HG03575 (cell line): ENCODE data around the gene KCP.

Source experiments
- ATAC-seq: cut with Tn5 transposase; IDR thresholded peaks from one replicate; pipeline ENCODE4 v1.9.1; 2021; ENCODE audit not compliant: unreplicated experiment, insufficient number of reproducible peaks, low FRiP score; ENCODE audit errors: extremely low read depth

Gene KCP

DNA sequence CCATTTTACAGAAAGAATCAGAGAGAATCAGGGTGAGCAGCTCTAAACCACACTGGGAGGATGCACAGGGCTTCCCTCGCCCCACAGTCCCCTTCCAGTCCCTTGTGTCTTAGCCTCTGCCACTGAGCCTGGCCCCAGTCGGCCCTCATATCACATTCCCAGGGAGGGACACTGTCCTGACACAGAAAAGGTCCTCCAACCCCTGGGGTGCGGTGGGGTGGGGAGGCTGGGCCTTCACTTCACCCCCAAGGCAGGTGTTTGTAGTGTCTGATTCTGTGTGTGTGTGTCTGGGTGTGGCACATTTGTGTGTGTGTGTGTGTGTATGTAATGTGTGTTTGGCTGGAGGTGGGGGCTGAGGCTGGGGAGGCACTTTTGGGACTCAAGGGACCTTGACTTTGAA is 1.8 kb upstream of the KCP start:
- no peak for ATAC-seq

- no peak for ATAC-seq
Observed at GRCh38 chr7:128911423-128912031, 1.0 kb upstream of the KCP start.

- no peak for ATAC-seq
Observed at GRCh38 chr7:128909625-128910568, 612 bp downstream of the KCP start.

GRCh38 chr7:128908750-128909624 is 1.5 kb downstream of the KCP start:
- ATAC-seq, result no peak

DNA sequence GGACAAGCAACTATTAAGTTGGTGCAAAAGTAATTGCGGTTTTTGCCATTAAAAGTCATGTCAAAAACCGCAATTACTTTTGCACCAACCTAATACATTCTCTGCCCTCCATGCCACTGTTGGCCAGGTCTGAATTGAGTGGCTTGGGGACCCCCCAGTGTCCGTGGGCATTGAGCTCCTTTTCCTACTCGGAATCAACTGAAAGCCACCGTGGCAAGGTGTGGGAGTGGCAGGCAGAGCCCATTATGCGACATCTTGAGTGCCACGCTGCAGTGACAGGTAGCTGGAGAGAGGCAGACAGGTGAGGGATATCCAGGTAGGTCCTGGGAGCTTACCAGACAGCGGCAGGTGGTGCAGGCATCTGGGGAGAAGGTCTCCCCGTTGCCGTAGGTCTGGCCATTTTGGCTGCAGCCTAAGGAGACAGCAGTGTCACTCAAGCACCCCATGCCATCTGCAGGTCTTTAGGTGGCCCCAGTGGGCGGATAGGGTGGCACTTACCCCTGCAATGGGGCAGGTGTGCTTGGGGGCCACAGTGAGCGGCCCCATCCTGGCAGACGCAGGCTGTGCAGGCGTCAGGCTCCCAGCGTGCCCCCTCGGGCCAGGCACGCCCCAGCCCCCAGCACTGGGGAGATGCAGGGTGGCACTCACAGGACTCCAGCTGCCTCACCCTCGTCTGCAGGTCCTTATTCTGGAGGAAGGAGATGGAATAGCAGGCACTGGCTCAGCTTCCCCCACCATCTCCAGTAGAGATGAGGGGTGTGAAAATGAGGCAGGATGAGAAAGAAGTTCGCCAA is 3.5 kb downstream of the KCP start:
- no peak for ATAC-seq

DNA sequence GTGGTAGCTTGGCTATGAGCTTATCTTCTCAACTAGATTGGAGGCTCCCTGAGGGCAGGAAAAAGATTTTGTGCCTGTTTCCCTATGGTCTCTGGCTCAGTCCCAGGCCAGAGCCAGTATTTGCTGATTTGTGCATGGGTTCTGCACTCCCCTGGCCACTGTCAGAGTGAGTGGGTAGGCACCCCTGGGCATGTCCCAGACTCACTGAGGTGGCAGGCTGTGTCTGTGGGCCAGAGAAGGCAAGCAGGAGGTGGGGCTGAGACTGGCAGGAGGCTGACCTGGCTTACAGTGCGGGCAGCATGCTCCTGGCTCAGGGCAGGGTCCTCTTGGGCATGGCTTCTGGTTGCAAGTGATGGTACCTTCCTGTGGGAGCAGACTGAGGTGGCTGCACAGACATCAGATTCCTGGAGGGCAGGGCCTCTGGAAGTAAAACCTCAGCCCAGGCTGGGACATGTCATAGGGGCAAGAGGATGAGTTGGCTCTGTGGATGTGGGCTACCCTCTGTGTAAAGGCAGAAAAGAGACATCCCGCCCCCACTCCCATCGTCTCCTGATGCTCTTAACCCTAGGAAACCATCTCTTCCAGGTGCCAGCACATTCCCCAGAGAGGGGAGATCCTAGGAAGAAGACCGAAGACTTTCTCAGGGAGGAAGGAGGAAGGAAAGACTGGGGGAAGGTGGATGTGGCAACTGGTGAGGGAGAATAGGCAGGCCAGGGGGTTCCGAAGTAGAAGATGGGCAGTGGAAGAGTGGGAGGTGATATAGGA is 4.3 kb downstream of the KCP start:
- ATAC-seq, result no peak

GRCh38 chr7:128904381-128905197 is 5.9 kb downstream of the KCP start:
- ATAC-seq, result no peak

- no peak for ATAC-seq
Observed at GRCh38 chr7:128903621-128904361, 6.7 kb downstream of the KCP start.

DNA sequence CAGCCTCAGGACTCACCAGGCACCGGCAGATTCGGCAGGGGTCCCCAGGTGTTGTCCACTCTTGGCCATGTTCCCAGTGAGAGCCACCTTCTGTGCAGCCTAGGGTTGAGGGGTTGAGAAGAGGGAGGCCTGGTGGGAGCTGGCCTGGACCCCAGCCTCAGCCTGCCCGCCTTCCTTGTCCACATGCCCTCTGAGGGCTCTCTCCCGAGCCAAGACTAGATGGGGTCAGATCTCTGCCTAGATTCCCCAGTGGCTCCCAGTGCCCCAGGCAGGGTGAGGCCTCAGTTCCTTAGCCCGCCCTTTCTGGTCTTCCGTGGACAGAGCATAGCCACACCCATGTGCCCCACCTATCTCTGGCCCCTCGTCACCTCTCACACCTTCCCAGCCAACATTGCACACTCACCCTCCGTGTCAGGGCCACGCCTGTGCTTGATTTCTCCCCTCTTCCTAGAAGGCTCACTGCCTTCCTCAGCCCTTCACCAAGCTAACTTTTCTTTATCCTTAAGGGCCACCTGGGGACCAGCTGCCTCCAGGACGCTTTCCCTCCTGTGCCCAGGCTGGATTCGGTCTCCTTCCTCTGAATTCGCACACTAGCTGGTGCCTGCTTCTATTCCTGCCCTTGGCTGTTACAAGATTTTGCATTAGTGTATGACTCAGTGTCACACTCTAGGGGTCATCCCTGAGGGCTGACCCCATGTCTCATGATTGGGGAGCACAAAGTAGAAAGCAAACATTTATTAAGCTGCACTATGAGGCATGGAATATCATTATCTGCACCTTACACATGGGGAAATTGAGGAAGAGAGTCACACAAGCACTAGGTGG is 7.5 kb downstream of the KCP start:
- ATAC-seq, result no peak

DNA sequence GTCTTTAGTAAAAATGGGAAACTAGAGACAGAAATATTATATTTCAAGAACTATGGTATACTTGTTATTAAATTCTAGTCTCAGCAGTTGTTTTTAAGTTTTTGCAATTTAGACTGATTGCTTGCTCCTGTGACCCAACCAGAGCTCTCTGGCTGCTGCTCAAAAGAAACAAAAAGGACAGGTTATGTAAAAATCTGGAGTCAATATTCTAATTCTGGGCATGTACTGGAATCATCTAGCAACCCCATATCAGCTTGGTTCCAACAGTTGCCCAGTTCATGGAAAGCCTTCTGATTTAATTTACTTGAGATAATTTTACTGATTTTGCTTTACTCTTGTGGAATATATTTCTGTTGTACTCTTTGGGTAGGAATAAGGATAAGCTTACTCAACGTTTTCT is 10.3 kb downstream of the KCP start:
- no peak for ATAC-seq

GRCh38 chr7:128899392-128899791 is 11.1 kb downstream of the KCP start:
- no peak for ATAC-seq

GRCh38 chr7:128895320-128895719 is 15.2 kb downstream of the KCP start:
- ATAC-seq, result no peak

DNA sequence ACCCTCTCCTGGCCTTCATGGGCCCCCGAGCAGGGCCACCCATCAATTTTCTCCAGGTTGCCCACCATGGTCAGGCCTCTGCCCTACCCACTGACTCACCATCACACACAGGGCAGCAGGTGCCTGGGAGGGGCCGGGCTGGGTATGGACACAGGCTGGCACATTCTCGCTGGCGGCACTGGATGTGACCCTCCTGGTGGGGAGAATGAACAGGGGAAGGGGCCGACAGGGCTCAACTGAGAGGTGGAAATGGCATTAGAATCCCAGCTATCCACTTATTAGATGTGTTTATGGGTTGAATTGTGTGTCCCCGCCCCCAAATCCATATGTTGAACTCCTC is 16.4 kb downstream of the KCP start:
- no peak for ATAC-seq

DNA sequence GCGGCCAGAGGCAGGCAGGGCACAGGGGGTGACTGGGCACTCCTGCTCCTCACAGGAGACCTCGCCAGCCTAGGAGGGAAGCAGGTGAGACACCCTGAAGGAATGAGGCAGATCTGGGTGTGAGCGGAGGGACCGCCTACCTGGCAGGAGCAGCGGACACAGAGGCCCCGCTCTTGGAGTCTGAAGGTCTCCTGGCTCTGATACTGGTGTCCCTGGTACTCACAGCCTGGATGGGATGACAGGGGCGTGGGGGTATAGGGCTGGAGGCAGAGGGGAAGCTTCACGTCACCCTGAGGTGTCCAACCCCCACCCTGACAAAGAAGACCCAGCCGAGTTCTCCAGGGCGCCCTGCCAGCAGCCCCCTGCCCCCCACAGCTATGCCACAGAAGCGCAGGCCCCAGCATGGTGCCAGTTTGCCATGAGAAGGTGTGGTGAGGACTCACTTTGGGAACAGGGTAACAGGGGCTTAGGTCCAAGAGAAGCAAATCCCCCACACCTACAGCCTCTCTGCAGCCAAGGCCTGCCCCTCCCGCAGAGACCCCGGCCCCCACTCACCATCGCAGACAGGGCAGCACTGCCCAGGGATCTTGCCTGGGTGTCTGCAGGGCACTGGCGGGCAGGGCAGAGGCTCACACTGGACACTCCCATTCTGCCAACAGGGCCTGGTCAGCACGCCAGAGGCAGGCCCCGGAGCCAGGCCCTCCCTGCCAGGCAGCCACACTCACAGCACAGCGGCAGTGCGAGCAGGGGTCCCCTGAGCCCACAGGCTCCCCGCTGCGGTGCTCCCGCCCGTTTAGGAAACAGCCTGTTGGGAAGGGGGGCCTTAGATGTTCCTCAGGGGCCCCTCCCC is 17.0 kb downstream of the KCP start:
- ATAC-seq, result no peak

DNA sequence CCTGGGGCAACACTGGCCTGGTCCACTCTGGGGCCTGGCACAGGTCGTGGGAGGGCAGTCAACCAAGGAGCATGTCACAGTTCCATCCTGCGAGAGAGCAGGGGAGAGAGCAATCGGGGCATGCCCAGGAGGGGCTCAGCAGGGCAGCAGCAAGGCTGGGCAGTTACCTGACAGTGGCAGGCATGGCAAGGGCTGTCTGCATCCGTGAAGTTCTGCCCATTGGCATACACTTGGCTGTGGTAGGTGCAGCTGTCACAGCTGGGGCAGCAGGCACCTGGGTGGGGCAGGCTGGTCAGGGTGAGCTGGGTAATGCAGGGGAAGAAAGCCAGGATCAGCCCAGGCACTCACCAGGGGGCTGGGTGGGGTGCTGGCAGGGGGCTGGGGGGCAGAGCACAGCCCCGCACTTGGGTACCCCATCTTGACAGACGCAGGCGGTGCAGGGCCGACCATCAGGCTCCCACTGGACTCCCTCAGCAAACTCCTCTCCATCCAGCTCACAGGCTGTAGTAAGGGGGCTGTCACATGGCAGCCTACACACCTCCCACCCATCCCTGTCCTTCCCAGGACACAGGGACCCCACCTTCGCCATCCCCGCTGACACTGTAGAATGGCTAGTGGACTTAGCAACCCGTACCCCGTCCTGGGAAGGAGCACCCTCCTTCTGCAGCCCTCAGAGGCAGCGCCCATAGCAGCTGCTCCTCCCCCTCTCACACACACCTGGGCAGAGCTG is 17.8 kb downstream of the KCP start:
- no peak for ATAC-seq
